Liver (tissue), 3 donors: ENCODE data around the gene PTPN14.

Experiments
- SP1 ChIP-seq: IDR thresholded peaks from 2 replicates; pipeline ENCODE4 v1.6.1; 2018; ENCODE audit warnings: antibody characterized with exemption, mild to moderate bottlenecking
- TAF1 ChIP-seq: conservative IDR thresholded peaks from 2 replicates; pipeline ENCODE4 v1.6.1; 2016; ENCODE audit warnings: antibody characterized with exemption, mild to moderate bottlenecking
- TF ChIP-seq, protein P1 (sequence below): fragments of 150-350 bp; IDR thresholded peaks from 2 replicates; pipeline ENCODE4 v1.5.1; 2017; ENCODE audit warnings: improper control_type of control experiment, low read depth, low read length; ENCODE audit not compliant: missing input control
- TF ChIP-seq, protein P2 (sequence below): IDR thresholded peaks from 2 replicates; pipeline ENCODE4 v1.6.1; 2016; ENCODE audit warnings: antibody characterized with exemption
- donor health status: healthy.
- donor health status: healthy.

DNA sequence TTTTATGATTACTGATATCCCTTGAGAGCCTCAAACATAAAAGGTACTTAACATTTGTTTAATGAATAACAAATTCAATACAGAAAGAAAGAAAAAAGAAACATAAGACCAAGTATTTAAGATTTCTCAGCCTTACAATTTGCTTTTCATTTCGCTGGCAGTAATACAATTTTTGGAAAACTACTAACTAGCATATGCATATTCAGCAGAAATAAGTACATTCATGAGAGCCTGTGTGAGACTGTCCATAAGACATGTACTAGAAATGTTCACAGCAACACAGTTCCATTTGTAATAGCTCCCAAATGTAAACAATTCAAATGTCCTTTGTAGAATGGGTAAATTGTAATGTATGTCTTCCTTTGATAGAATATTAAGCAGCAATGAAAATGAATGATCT lies 119.2 kb downstream of the PTPN14 start:
- TF ChIP-seq, protein P1, sequence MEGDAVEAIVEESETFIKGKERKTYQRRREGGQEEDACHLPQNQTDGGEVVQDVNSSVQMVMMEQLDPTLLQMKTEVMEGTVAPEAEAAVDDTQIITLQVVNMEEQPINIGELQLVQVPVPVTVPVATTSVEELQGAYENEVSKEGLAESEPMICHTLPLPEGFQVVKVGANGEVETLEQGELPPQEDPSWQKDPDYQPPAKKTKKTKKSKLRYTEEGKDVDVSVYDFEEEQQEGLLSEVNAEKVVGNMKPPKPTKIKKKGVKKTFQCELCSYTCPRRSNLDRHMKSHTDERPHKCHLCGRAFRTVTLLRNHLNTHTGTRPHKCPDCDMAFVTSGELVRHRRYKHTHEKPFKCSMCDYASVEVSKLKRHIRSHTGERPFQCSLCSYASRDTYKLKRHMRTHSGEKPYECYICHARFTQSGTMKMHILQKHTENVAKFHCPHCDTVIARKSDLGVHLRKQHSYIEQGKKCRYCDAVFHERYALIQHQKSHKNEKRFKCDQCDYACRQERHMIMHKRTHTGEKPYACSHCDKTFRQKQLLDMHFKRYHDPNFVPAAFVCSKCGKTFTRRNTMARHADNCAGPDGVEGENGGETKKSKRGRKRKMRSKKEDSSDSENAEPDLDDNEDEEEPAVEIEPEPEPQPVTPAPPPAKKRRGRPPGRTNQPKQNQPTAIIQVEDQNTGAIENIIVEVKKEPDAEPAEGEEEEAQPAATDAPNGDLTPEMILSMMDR: no peak
- TF ChIP-seq, protein P2, sequence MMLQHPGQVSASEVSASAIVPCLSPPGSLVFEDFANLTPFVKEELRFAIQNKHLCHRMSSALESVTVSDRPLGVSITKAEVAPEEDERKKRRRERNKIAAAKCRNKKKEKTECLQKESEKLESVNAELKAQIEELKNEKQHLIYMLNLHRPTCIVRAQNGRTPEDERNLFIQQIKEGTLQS: no peak
- TF ChIP-seq TAF1: no peak
- no peak for TF ChIP-seq SP1
